ENCODE data around the gene CREB3L2.
"Not testable (repeated sequence)": the region's sequence is repeated elsewhere in the genome, so short reads cannot be mapped to it uniquely, and the experiment has no call there.

Gene CREB3L2

DNA sequence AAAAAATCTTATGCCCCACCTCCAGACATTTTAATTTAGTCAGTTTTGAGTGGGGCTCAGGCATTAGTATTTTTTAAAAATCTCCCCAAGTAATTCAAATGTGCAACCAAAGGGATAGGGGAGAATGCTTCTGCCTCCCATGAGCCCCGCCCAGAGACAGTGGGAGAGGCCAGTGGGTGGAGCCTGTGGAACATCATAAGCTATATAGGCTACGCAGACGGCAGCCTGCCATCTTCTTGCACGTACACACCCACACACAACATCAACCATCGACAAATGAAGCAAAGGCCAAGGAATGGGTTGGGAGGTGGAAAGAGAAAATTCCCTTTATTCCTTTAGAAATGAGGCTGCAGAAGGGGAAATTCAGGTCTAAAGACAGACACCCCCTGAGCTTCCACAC lies 25.2 kb downstream of the CREB3L2 start:
- Histone ChIP-seq H3K27ac (peak overlapping the region in 9 of 21 experiments; percentile 2 to 61 (median 39)), H3K4me3 (no peak overlapping the region)

DNA sequence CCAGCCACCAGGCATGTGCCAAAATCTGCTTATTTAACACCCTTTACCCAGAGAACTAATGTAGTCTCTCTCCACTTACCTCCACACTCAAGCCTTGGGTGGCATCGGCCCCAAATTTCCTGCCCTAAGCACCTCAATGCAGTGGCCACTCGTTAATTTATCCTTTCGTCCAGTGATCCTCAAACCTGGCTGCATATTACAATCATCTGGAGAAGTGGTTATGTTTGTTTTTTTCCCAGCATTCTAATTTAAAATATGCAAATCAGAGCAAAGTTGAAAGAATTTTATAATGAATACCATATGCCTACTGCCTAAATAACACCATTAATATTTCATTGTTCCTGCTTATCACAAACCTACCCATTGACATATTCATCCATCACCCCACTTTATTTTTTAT lies 25.7 kb downstream of the CREB3L2 start:
- Histone ChIP-seq H3K27ac (peak overlapping the region in 11 of 21 experiments; percentile 0 to 76 (median 29)), H3K4me3 (no peak overlapping the region)

DNA sequence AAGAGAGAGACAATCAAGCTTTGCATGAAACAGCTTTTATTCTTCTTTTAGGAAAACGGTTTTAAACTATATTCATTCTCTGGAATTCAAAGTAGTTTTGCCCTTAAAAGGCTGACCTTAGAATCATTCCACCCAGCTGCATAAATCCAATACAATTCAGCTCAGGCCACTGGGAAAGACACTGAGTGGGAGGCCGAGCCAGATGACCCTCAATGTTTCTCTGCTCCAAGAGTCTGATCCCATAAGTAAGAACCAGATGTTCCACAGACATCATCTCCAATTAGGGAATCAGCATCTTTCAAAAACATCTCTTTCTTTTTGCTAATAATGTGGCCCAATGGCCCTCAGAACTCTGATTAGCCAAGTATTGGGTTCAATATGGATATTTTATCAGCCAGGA lies 26.1 kb downstream of the CREB3L2 start:
- no peak overlapping the region for H3K4me3 ChIP-seq
- peak overlapping the region in 12 of 21 experiments; percentile 0 to 76 (median 34) for H3K27ac ChIP-seq

DNA sequence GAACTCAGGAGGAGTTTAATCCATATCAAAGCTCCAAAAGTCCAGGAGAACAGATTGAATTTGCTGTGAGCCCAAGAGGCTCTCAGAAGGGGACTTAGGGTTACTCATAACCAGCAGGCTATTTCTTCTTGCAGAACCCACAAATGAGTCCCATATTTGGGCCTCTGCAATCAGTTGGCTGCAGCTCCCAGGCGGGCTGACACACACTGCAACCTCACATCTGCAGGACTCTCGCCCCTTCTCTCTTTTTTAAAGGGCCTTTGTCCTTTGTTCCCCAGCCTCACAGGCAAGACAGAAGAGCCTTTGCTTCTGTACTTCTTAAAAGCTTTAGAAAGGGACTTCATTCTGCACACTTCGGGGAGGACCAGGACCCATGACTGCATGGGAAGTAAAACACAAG lies 26.7 kb downstream of the CREB3L2 start:
- Histone ChIP-seq H3K27ac (peak overlapping the region in 14 of 21 experiments; percentile 0 to 76 (median 38)), H3K4me3 (no peak overlapping the region)

DNA sequence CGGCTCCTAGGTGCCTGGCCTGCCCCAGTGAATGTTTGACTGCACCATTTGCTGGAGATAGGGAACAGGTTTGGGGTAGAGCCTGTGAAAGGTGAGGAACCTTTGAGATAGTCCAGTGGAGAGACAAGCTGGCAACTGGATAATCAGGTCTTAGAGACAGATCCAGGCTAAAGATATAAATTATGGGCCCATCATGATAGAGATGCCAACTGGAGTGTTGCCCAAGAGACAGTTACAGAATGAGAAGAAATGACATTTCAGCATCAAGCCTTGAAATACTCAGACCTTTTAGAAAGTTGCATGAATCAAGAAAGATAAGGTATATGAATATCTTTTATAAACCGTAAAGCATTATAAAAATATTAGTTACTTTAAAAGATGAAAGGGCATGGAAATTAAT lies 27.1 kb downstream of the CREB3L2 start:
- H3K4me3 ChIP-seq = no peak overlapping the region
- H3K27ac ChIP-seq = peak overlapping the region in 16 of 21 experiments; percentile 5 to 76 (median 28)

DNA sequence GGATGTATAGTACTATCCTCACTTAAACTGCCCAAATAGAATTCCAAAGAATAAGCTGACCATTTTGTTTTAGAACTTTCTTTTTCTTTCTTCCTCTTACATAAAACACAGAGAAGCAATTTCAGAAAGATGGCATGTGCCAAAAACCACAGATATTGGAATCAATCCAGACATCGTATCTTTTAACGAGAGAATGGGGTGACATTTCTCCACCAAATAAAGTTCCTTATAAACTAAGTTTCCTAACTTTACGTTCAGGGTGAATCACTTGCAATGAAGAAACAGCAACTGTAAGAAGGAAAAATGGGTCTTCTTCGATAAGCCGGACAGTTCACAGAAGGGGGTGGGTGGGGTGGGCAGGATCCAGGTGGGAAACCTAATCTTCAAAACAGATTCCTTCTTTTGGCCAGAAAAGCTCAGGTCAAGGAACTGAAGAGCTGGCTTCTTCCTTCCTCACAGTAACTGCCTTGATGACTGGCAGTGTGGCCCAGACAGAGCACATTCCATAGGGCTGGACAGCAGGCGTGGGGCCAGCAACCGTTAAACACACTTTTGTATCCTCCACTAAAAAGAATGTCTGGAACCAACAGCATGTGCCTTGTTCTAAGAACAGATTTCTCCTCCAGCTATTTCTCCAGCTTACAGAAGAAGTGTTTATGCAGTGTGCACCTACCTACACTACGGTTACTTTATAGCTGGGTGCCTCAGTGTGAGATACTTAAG lies 31.5 kb downstream of the CREB3L2 start:
- no peak overlapping the region for H3K4me3 ChIP-seq
- peak overlapping the region in 13 of 21 experiments; percentile 19 to 75 (median 38) for H3K27ac ChIP-seq

DNA sequence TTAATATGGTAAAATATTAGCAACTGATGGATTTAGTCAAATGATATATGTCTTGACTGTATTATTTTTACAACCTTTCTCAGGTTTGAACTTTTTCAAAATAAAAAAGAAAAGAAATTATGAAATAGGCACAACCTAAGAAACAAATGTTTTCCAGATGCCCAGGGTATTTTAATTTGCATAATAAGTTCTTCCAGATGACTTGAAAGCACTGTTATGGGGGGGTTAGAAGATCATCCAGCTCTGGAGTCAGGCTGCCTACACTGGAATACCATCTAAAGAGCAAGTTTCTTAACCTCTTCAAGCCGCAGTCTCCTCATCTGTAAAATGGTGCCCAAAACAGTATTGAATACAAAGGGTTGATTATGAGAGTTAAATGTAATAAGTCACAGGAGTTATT lies 32.1 kb downstream of the CREB3L2 start:
- H3K4me3 ChIP-seq = no peak overlapping the region
- peak overlapping the region in 11 of 21 experiments; percentile 12 to 75 (median 39) for H3K27ac ChIP-seq

DNA sequence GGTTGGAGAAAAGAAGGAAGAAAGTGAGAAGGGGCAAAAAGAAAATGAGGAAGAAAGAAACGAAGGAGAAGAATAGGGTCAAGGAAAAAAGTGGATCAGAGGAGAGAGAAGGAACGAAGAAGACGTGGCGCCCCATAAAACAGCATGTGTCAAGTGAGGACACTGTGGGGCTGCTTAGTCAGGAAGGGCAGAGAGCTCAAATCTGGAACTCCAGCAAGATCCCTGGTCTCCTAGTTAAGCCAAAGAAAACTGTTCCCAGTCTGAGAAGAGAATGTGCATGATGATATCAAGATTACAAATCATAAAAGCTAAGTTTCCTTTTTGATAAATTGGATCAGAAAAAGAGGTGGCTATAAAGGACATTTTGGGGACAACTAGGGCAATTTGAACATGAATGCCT lies 33.0 kb downstream of the CREB3L2 start:
- H3K4me3 ChIP-seq = no peak overlapping the region
- peak overlapping the region in 1 of 21 experiments; percentile 12 for H3K27ac ChIP-seq

DNA sequence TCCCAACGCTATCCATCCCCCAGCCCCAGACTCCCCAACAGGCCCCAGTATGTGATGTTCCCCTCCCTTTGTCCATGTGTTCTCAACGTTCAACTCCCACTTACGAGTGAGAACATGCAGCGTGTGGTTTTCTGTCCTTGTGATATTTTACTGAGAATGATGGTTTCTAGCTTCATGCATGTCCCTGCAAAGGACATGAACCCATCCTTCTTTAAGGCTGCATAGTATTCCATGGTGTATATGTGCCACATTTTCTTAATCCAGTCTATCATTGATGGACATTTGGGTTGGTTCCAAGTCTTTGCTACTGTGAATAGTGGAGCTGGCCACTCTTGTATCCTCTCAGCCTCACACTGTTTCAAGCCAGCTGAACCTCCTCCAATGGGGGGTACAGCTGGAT lies 33.5 kb downstream of the CREB3L2 start:
- H3K4me3 ChIP-seq = not testable (repeated sequence)
- H3K27ac ChIP-seq = peak overlapping the region in 1 of 21 experiments; percentile 12

DNA sequence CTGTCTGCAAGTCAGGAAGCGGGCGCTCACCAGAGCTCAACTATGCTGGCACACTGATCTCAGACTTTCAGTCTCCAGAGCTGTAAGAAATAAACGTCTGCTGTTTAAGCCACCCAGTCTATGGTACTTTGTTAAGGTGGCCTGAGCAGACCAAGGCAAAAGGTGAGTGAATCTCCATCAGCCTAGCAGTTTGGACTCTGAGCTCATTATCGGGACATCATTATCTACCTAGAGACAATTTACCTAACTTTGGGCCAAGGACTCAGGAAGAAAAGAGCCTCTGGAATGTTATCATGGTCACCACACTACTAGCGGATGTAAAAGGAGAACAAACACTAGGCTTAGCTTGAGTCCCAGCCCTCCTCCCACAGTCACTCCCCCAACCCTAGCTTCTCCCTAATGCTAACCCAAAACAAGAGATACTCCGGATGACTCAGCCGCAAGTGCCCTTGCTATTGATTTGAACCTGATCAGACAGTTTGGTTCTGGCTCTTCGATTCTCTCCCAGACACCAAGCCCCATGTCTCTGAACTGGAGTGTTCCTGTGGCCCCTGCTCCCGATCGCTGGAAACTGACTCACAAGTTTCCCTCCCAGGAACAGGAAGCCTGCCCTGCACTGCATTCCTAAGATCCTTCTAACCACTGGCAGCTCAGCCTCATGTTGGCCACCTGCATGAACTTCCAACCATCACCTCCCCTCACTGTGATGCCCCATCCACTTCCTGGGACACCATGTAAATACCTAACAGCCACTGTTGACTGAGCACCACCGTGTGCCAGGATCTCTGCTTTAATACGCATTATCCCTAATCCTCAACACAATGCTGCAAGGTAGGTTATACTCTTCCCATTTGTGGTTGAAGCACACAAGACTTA lies 34.5 kb downstream of the CREB3L2 start:
- Histone ChIP-seq H3K27ac (peak overlapping the region in 1 of 21 experiments; percentile 34), H3K4me3 (no peak overlapping the region)

DNA sequence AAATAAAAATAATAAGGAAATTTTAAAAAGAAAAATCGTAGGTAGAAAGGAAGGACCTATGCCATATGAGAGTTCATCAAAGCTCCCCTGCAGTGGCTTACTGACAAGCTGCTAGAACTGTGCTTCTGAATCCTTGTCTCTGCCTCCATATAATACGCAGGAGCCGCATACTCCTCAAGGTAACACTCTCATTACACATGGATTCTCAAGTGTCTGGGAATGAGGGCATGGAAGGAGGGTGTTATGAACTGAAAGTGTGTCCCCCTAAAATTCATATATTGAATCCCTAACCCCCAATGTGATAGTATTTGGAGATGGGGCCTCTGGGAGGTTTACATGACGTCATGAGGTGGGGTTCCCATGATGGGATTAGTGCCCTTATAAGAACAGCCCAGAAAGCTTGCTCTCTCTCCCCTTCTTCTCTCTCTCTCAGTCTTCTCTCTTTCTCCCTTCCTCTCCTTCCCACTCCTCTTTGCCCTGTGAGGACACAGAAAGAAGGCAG lies 35.2 kb downstream of the CREB3L2 start:
- H3K4me3 ChIP-seq = no peak overlapping the region
- no peak overlapping the region for H3K27ac ChIP-seq

DNA sequence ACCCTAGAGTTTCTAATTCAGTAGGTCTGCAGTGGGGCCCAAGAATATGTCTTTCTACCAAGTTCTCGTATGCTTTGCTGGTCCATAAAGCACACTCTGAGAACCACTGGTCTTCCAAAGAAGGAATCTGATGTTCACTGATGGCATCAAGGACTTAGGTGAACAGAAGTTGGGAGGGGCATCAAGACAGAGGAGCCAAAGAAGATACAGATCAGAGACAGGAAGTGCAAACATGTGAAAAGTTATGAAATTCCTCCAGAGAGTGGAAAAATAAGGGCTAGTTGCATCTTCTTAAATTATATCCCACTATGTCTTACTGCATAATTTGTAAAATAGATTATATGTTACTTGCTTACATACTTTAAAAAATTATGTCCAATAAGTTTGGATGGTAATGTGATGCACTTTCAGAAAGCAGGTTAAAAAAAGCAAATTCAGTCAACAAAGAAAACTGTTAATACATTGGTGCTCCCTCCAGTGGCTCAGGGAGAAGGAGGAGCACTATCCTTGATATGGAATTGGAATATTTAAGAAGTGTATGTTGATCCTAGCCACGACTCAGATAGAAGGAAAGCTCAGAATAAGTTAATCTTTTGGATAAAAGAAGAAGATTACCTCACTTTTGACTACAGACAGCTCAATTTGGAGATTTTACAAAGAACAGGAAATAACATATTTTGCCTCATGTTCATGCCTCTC lies 35.8 kb downstream of the CREB3L2 start:
- Histone ChIP-seq H3K27ac (no peak overlapping the region), H3K4me3 (no peak overlapping the region)

DNA sequence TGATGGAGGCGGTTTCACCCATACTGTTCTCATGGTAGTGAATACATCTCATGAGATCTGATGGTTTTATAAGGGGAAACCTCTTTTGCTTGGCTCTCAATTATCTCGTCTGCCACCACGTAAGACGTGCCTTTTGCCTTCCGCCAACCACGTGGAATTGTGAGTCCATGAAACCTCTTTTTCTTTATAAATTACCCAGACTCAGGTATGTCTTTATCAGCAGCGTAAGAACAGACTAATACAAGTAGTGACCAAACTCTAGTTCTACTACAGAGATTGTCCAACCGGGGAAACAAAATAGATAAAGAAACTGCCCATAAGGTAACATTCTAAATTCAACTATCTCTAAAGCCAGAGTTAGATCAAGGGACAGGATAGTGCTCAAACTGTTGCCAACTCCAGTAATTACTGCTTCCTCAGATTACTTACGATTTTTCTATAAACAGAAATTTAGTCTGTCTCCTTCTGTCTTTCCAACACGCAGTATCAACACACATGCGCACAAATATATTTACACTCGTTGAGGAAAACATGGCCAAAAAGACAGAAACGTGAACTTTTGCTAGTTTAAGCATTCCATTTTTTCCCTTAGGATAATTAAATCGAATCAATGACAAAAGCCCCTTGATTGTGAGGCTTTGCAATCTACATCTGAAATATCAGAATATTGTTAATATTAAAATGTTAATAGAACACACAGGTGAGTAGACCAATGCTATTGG lies 36.9 kb downstream of the CREB3L2 start:
- Histone ChIP-seq H3K27ac (no peak overlapping the region), H3K4me3 (no peak overlapping the region)

DNA sequence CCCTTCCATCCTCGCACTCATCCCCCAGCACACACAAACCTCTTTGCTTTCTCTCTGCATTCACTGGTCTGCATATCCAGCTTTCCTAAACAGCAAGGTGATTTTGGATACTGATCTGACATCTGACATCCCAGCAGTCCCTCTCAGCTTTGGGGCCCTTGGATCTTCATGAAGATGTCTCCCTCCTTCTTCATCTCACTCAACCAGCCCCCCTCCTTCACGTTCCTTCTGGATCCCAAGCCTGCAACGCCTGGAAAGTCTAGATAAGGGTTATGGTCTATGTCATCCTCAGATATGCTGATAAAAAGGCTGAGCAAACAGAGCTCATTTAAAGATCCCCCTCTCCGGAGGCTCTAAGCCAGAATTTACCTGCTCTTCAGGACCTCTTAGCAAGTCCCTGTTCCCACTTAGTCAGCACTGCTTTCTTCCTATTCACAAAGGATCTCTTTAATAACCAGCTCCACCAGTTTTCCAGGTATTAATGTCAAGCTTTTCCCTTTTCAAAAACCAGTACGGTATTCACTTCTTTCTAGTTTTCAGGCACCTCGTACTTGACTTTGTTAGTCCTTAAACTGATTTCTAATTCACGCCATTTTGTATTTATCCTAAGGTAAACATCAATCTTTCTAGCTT lies 38.9 kb downstream of the CREB3L2 start:
- H3K4me3 ChIP-seq = no peak overlapping the region
- peak overlapping the region in 2 of 21 experiments; percentile 1 to 26 for H3K27ac ChIP-seq

DNA sequence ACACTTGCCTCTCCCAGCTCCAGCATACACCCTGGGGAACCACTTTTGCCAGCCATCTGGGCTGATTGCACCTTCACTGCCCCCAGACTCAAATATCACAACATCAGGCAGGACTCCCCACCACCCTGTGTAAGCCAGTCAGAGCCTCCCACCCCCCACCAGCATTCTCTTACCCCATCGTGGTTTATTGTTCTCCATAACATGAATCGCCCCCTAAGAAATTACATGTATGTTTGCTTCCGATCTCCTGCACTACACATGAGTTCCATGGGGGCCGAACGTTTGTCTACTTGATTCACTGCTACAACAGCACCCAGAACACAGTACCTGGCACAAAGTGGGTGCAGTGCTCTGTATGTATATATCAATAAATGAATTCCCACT lies 39.4 kb downstream of the CREB3L2 start:
- Histone ChIP-seq H3K4me3 (no peak overlapping the region), H3K27ac (peak overlapping the region in 2 of 21 experiments; percentile 1 to 33)

DNA sequence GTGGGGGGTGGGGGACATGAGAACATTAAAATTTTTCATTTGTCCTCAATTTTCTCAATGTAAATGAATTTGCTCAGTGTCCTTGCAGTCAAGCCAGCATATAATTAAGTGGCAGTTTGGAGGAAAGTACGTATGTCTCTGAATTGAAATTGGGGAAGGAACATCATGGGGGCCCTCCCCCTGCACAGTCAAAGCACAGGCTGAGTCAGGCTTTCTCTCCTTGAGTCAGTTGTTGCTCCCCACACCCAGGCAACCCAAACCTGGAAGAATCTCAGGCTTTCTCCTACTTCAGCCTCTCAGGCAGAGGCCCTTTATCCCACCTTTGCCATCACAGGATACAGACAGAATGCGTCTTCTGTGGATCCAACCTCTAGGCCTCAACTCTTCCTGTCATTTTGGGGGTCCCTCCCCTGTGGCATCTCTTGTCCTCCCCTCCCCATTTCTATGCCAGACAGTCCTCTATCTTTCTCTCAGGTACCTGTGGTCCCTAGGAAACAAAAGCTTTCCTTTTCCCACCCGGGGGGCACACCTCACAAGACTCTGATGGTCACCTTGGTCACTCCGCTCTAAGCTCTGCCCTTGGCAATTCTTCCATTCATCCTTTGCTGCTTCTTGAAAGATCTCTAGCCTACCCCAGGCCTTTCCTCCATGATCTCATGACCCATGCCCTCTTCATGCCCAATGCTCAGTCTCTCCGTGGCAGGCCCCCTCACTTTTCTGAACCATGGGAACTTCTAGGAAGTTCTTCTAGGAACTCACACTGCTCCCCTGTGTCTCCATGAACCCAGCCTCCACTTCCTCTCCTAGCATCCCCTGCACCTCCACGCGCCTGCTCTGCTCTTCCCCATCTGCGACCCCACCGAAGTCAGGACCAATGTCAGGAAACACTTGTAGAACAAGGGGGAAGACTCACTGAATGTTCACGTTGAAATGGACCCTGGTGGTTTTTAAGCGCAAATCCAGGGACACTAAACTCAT lies 40.4 kb downstream of the CREB3L2 start:
- Histone ChIP-seq H3K4me3 (no peak overlapping the region), H3K27ac (no peak overlapping the region)

DNA sequence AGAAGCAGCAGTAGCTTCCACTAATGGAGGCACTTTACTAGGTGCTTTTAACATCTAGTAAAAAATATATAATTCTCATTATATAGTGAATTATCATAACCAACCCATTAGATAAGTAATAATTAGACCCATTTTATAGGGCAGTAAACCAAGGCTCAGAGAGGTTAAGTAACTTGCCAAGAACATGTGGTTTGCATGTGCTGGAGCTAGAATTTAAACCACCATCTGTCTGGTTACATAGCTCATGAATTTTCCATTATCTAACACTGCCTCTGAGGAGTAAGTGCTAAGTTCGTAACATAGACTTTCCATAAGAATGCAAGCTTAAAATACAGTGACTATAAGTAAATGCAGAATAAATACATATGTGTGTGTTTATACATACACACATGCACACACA lies 41.9 kb downstream of the CREB3L2 start:
- H3K4me3 ChIP-seq = no peak overlapping the region
- H3K27ac ChIP-seq = no peak overlapping the region

Data from skin epidermis (tissue), 12 donors.